Pons (tissue), 1 donor: ENCODE measurements around the gene RFX5.
"Not testable (repeated sequence)": the region's sequence is repeated elsewhere in the genome, so short reads cannot be mapped to it uniquely, and the experiment has no call there.

Experiments
- DNase-seq: peaks from one replicate; pipeline ENCODE4 v3.0.0-alpha.2; 2016; ENCODE audit warnings: low spot score

RFX5 gene

DNA sequence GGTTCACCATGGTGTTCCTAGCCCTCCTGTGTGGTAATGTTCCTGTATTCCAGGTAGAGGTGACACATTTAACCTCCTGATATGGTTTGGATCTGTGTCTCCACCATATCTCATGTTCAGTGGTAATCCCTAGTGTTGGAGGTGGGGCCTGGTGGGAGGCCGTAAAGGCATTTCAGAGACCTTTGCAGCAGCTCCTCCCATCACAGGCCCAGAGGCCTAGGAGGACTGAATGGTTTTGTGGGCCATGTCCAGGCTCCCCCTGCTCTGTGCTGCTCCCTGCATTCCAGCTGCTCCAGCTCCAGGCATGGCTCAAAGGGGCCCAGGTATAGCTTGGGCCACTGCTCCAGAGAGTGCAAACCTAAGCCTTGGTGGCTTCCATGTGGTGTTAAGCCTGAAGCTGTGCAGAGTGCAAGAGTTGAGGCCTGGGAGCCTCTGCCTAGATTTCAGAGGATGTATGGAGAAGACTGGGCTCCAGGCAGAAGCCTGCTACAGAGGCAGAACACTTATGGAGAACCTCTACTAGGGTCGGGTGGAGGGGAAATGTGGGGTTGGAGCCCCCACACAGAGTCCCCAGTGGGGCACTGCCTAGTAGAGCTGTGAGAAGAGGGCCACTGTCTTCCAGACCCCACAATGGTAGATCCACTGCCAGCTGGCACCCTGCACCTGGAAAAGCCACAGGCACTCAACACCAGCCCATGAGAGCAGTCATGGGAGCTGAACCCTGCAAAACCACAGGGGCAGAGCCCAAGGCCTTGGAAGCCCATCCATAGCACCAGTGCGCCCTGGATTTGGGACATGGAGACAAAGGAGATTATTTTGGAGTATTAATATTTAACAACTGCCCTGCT lies 15.5 kb upstream of the RFX5 start:
- DNase-seq = no peak

- no peak for DNase-seq
Measured at GRCh38 chr1:151361883-151362282, 14.8 kb upstream of the RFX5 start.

GRCh38 chr1:151356696-151357095 lies 9.6 kb upstream of the RFX5 start:
- no peak for DNase-seq

- DNase-seq = no peak
Measured at GRCh38 chr1:151352021-151352718, 5.1 kb upstream of the RFX5 start.

- not testable (repeated sequence) for DNase-seq
Measured at GRCh38 chr1:151350323-151350722, 3.3 kb upstream of the RFX5 start.

- no peak for DNase-seq
Measured at GRCh38 chr1:151347523-151348246, 633 bp upstream of the RFX5 start.

- DNase-seq = no peak
Measured at GRCh38 chr1:151346082-151346768, 827 bp downstream of the RFX5 start.

- no peak for DNase-seq
Measured at GRCh38 chr1:151344291-151344690, 2.8 kb downstream of the RFX5 start.

DNA sequence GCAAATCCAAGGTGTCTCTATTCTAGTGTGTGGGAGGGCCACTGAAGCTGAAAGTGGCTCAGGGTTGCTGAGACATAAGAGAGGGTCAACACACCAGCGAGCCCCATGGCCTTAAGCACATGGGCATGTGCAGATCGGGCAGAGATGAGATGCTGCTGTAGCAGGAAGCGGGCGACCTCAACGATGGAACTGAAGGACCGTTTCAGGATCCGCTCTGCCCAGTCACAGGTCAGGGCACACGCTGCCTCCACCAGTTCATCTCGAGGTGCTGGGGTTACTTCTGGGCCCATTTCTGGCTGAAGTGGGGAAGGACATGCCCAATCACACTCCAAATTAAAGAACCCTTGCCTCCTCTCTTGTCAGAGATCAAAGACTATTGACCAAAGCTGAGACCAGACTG lies 3.5 kb downstream of the RFX5 start:
- no peak for DNase-seq

- no peak for DNase-seq
Measured at GRCh38 chr1:151342569-151342968, 4.5 kb downstream of the RFX5 start.

- DNase-seq = no peak
Measured at GRCh38 chr1:151342021-151342420, 5.0 kb downstream of the RFX5 start.

DNA sequence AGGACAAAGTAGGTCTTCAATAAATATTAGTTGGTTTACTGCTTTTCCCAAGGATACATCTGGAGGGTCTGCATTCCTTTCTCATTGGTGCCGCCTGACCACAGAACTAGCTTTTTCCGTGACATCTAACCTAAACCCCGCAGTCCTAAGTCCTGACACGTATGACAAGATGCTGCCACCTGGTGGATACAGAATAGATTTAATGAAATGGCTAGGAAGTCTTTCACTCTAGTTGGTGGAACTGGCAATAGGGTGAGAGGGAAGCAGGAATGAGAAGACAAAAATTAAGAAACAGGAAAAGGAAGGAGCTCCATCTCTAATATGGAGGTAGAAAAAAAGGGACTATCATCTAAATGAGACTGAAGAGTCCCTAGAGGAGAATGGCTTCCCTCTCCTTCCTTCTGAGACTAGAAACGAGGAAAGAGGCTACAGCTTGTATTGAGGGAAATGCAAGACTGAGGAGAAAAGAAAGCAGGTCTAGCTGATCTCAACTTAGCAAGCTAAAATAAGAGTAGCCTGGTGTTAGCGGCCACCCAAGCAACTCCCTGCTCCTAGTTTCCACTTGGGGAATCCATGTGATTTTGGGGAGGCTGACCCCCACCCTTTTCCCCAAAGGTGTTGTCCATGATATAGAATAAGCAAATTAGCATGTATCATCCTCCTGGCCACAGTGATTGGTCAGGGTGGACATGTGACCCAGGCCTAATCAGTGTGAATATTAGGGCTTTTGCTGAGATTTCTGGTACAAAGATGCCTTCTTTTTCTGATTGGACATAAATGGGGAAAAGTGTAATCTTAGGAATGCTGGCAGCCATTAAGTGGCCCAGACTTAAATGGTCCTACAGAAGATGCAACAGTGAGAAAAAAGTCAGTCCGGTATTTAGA lies 5.9 kb downstream of the RFX5 start:
- DNase-seq = peak; percentile 97

DNA sequence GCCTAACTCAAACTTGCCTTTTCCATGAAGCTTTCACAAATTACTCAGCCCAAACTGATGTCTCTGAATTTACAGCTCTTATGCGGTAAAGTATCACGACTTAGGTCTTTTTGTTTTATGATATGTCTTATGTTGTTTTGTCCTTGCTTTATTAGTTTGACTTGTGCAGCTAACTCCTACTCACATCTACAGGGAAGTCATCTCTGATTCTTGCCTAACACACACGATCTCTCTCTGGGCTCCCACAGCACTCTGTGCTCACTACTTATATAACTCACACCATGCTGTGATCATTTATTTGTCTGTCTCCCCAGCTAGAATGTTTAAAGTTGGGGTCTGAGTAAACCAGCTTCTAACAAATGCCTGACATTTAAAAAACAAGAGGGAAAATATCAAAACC lies 10.5 kb downstream of the RFX5 start:
- no peak for DNase-seq

GRCh38 chr1:151334822-151335221 lies 12.2 kb downstream of the RFX5 start:
- DNase-seq = no peak

DNA sequence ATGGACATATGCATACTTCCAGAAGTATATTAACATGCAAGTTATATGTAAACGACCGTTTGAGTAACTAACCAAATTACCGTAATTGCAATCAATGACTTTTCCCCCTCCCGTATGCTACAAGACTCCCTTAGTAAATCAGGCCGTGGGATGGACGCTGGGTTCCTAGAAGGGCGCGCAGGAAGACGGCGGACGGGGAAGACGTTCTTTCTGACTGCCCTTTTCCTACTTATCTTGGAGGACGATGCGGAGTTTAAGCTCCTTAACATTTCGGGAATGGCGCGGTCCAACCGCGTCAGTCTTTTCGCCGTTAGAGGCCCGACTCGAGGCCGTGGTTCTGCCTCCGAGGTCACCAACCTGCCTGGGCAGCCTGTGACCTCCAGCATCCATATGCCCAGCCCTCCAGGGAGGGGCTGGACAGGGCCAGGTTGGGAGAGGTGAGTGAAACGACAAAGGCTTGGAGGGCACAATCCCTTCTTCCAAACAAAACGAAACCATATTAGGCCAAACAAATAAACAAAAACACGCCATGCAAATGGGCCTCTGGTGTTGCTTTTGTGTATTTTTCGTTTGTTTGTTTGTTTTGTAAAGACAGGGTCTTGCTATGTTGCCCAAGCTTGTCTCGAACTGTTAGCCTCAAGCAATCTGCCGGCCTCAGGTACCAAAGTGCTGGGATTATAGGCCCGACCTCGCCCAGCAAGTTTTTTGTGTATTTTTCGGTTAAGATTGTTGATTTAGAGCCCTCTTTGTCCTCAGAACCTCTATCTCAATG lies 19.0 kb downstream of the RFX5 start:
- DNase-seq = no peak

DNA sequence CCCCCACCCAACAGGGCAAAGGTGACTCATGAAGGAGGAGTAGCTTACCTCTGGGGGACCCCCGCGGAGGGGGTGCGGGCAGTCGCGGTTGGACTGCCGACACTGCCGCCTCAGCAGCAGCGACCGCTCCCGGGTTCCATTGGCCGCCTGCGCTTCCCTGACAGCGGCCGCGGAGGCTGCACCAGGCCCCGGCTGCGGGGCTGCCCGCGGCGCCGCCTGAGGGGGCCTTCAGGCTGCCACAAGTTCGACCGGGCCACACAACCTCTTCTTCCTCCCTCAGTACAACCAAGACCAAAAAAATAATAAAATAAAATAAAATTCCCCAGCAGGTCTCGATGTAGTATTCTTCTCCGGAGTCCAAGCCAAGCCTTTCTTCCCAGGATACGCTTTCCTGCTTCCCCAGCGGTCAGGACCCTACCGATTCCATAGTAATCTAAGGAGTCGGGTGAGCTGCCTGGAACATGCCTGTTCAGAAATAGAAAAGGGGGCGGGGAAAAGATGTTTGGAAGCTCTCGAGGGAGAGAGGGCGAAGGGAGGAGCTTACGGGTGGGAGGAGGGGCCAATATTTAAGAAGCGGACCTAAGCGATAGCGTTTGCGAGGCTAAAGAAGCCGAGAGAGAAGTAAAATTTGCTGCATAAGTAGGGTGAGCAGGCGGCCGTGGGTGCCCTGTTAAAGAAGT lies 19.7 kb downstream of the RFX5 start, which contains the start of gene PI4KB:
Gene PI4KB, minus strand, starts transcription at position 194 of the 680 bp plus-strand sequence. CDS start 10,935 bp downstream, outside the sequence.
- DNase-seq = peak; percentile 99

DNA sequence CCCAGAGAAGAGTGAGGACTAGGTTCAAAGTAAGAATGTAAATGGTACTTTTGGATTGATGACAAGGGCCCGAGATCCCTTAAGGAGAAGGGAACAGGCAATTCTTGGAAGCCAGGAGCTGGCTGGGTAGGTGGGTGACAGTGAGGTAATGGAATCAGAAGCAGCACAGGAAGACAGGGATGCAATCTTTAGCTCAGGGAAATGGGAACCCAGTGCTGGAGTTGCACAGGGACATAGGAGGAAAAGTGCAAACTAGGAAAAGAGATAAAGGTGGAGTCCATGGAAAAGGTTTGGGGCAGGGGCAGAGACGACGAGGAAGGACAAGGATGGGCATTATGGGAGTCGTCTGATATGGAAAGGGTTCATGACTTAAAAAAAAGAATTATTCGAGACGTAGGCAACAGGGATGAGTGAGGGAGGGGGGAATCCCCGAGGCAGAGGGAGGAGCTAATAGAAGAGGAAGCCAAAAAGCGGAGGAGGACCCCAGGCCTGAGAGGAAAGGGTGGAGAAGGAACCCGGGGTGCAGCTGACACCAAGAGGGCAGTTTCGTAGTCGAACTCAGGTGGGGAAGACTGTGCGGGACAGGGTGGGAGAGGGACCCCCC lies 20.3 kb downstream of the RFX5 start:
- peak; percentile 61 for DNase-seq

- DNase-seq = no peak
Measured at GRCh38 chr1:151325646-151326429, 21.2 kb downstream of the RFX5 start.
